ENCODE results near the gene UEVLD. TPM values are rescaled to one million over a fixed set of nuclear protein-coding genes. Genes with fewer than 3 reads are reported as not detected.

Gene UEVLD
- total and polyA plus RNA-seq, 7 donors = 10.5 to 40.3 (median 25.2) TPM

DNA sequence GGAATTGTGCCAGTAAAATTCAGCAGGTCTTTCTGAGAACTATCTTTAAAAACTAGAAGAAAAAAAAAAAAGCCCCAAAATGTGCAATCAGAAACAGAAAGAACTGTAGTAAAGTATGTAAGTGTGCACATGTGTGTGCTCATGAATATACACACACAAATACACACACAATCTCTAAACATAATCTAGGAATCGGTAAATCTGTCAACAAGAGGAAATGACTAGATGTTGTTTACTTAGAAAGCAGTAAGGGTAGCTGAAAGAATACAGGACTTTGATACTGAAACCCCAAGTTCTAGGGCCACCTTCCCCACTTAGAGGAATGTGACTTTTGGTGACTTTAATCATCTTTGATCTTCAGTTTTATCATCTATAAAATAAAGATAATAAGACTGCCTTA, 13.2 kb downstream of the UEVLD start:
- Histone ChIP-seq H3K27ac (no peak overlapping the region), H3K4me1 (no peaks in the 10 kb centered on the region), H3K4me3 (no peak overlapping the region), H3K27me3 (no peaks in the 10 kb centered on the region), H3K9me3 (no peaks in the 10 kb centered on the region), H3K36me3 (peaks cover 8 to 89% (median 12%) of the 10 kb centered on the region in 4 donors)
- TF ChIP-seq POLR2AphosphoS5 (IDR thresholded peaks at IDR 0.05) (no peak), POLR2A (IDR thresholded peaks at IDR 0.05) (no peak), EP300 (IDR thresholded peaks at IDR 0.05) (no peak)
- TF ChIP-seq, protein P1, sequence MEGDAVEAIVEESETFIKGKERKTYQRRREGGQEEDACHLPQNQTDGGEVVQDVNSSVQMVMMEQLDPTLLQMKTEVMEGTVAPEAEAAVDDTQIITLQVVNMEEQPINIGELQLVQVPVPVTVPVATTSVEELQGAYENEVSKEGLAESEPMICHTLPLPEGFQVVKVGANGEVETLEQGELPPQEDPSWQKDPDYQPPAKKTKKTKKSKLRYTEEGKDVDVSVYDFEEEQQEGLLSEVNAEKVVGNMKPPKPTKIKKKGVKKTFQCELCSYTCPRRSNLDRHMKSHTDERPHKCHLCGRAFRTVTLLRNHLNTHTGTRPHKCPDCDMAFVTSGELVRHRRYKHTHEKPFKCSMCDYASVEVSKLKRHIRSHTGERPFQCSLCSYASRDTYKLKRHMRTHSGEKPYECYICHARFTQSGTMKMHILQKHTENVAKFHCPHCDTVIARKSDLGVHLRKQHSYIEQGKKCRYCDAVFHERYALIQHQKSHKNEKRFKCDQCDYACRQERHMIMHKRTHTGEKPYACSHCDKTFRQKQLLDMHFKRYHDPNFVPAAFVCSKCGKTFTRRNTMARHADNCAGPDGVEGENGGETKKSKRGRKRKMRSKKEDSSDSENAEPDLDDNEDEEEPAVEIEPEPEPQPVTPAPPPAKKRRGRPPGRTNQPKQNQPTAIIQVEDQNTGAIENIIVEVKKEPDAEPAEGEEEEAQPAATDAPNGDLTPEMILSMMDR (IDR thresholded peaks at IDR 0.05) = no peak
- WGBS, 2 donors = 8 to 59% methylated on average over 1 of the region's 1 CpG
- intact Hi-C loops (cut with DNase I) = no loop called here
- no peak for DNase-seq

DNA sequence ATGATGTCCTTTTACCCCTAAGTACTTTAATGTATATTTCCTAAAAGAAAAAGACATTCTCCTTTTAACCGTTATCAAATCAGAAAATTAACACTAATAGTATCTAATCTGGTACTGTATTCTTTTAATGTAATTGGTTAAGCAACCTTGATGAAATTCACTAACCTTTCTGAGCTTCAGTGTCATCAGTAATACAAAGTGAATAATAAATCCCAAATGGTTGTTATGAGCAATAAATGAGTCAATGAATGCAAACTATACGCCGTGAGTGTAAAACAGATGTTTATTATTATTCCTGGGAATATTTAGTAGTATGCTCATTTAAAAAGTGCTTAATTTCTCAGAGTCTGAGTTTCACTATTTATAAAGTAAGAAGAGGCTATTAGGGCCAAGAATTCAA, 21.5 kb downstream of the UEVLD start:
- no peaks in the 10 kb centered on the region for H3K9me3 ChIP-seq
- H3K4me3 ChIP-seq = no peak overlapping the region
- H3K27ac ChIP-seq = no peak overlapping the region
- intact Hi-C loops (cut with DNase I) = no loop called here
- TF ChIP-seq EP300 (IDR thresholded peaks at IDR 0.05) (no peak), POLR2A (IDR thresholded peaks at IDR 0.05) (no peak), POLR2AphosphoS5 (IDR thresholded peaks at IDR 0.05) (no peak)
- TF ChIP-seq, protein P1 (IDR thresholded peaks at IDR 0.05) = no peak
- no peak for DNase-seq
- no peaks in the 10 kb centered on the region for H3K4me1 ChIP-seq
- 91 to 97% methylated on average over 3 of the region's 3 CpGs for WGBS, 2 donors
- no peaks in the 10 kb centered on the region for H3K27me3 ChIP-seq
- H3K36me3 ChIP-seq = peaks cover 0 to 88% (median 14%) of the 10 kb centered on the region in 4 donors

DNA sequence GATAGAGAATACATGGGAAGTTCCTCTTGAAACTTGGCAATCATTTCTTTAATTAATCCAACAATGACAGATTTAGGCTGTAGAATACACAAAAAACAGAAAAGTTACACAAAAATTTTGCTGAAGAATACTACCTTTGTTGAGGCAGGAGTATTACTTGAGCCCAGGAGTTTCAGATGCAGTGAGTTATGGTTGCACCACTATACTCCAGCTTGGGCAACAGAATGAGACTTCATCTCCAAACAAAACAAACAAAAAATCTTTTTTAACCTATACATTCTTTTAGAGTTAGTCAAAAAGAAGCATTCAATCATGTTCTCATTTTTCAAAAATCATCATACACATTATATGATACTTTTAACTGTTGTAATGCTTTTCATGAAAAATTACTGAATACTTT, 22.1 kb downstream of the UEVLD start:
- Histone ChIP-seq H3K4me3 (no peak overlapping the region), H3K36me3 (peaks cover 0 to 88% (median 17%) of the 10 kb centered on the region in 4 donors), H3K9me3 (no peaks in the 10 kb centered on the region), H3K27ac (no peak overlapping the region), H3K4me1 (no peaks in the 10 kb centered on the region), H3K27me3 (no peaks in the 10 kb centered on the region)
- no peak for DNase-seq
- TF ChIP-seq POLR2A (IDR thresholded peaks at IDR 0.05) = no peak
- TF ChIP-seq EP300 (IDR thresholded peaks at IDR 0.05) = no peak
- no peak for TF ChIP-seq POLR2AphosphoS5 (IDR thresholded peaks at IDR 0.05)
- TF ChIP-seq, protein P1 (IDR thresholded peaks at IDR 0.05) = no peak
- intact Hi-C loops (cut with DNase I) = no loop called here

DNA sequence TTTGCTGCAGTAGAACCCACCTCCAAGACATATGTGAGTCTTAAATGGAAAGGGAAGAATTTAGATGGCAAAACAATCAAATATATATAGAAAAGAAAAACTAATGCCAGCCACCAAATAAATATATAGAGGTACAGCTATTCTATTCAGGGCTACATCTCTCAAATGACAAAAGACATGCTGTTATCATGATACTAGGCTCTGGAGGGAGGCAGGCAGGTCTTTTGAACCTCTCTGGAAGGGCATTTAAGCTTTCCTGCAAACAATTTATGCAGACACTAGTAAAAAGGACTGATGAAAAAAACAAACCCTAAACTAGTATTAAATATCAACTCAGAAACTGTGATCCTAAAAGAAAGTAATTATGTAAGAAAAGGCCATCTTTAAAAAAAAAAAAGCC, 24.4 kb downstream of the UEVLD start:
- Histone ChIP-seq H3K27me3 (no peaks in the 10 kb centered on the region), H3K27ac (no peak overlapping the region), H3K4me3 (no peak overlapping the region), H3K4me1 (no peaks in the 10 kb centered on the region), H3K36me3 (peaks cover 8 to 85% (median 19%) of the 10 kb centered on the region in 4 donors), H3K9me3 (no peaks in the 10 kb centered on the region)
- no peak for DNase-seq
- intact Hi-C loops (cut with DNase I) = no loop called here
- TF ChIP-seq EP300 (IDR thresholded peaks at IDR 0.05) (no peak), POLR2A (IDR thresholded peaks at IDR 0.05) (no peak), POLR2AphosphoS5 (IDR thresholded peaks at IDR 0.05) (no peak)
- TF ChIP-seq, protein P1 (IDR thresholded peaks at IDR 0.05) = no peak

DNA sequence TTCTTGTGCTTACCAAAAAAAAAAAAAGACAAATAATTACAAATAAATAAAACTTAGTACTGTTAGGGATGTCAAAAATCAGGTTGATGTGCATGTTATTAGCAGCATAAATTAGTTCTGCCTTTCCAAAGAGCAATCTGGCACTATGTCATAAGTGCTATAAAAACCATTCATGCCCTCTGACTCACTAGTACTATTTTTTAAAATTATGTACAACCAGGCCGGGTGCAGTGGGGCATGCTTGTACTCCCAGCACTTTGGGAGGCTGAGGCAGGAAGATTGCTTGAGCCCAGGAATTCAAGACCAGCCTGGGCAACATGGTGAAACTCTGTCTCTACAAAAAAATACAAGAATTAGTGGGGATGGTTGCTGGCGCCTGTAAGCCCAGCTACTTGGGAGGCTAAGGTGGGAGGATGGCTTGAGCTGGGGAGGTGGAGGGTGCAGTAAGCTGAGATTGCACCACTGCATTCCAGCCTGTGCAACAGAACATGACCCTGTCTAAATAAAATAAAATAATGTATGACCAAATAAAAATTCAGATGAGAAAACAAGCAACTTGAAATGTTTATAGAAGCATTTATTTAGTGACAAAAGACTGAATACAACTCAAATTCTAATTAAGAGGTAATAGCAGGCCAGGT, 25.3 kb downstream of the UEVLD start:
- WGBS, 2 donors = 86 to 96% methylated on average over 2 of the region's 2 CpGs
- H3K4me1 ChIP-seq = no peaks in the 10 kb centered on the region
- no peak overlapping the region for H3K4me3 ChIP-seq
- H3K27ac ChIP-seq = no peak overlapping the region
- DNase-seq = no peak
- H3K36me3 ChIP-seq = peaks cover 8 to 84% (median 19%) of the 10 kb centered on the region in 4 donors
- intact Hi-C loops (cut with DNase I) = no loop called here
- H3K9me3 ChIP-seq = no peaks in the 10 kb centered on the region
- no peak for TF ChIP-seq EP300 (IDR thresholded peaks at IDR 0.05)
- TF ChIP-seq, protein P1 (IDR thresholded peaks at IDR 0.05) = no peak
- no peak for TF ChIP-seq POLR2AphosphoS5 (IDR thresholded peaks at IDR 0.05)
- H3K27me3 ChIP-seq = no peaks in the 10 kb centered on the region
